Measurements from ENCODE around the gene FNDC3B.

- TF ChIP-seq MAX (IDR thresholded peaks at IDR 0.05), result no peak
- TF ChIP-seq RAD21 (IDR thresholded peaks at IDR 0.05; ENCODE audit: low read depth), result no peak
- no peak for TF ChIP-seq REST (IDR thresholded peaks at IDR 0.05; ENCODE audit: low read depth)
- no peak for TF ChIP-seq NFIC (IDR thresholded peaks at IDR 0.05)
- no peak for TF ChIP-seq USF1 (IDR thresholded peaks at IDR 0.05)
Observed at GRCh38 chr3:172070802-172071201, 31.4 kb downstream of the FNDC3B start.

Measured in Ishikawa (cell line).